AG10803 (cell line): Measurements from ENCODE around the gene OSGEP.
"Not testable (repeated sequence)": the region's sequence is repeated elsewhere in the genome, so short reads cannot be mapped to it uniquely, and the experiment has no call there.

Experiments used
- DNase-seq: peaks from one replicate; pipeline ENCODE4 v3.0.0; 2010; ENCODE audit warnings: low read depth
- H3K4me3 ChIP-seq: 2 replicates; pipeline ENCODE4 v1.5.1; 2011; ENCODE audit warnings: mild to moderate bottlenecking, low read length, control low read depth
- CTCF ChIP-seq: conservative IDR thresholded peaks from 2 replicates; pipeline ENCODE4 v1.5.1; 2011; ENCODE audit warnings: mild to moderate bottlenecking, low read length, control low read depth, inconsistent platforms

The OSGEP gene

GRCh38 chr14:20460458-20461224 lies 6.0 kb upstream of the OSGEP start:
- no peak for DNase-seq
- peak overlapping the region; percentile 94 for H3K4me3 ChIP-seq
- no peak for TF ChIP-seq CTCF

GRCh38 chr14:20458031-20458789 lies 3.6 kb upstream of the OSGEP start:
- DNase-seq: no peak
- TF ChIP-seq CTCF: no peak

GRCh38 chr14:20456971-20457370 lies 2.4 kb upstream of the OSGEP start:
- no peak for DNase-seq
- H3K4me3 ChIP-seq: no peak overlapping the region; the same call in 1 of the 2 replicates
- no peak for TF ChIP-seq CTCF

More at GRCh38 chr14:20458031-20458789, 3.6 kb upstream of the OSGEP start:
- H3K4me3 ChIP-seq: no peak overlapping the region

GRCh38 chr14:20455355-20456300 lies 1.0 kb upstream of the OSGEP start:
- TF ChIP-seq CTCF: no peak
- H3K4me3 ChIP-seq: peak overlapping the region; percentile 77
- peak; percentile 81 for DNase-seq

GRCh38 chr14:20452831-20453230 lies 1.8 kb downstream of the OSGEP start:
- DNase-seq, H3K4me3 ChIP-seq: not testable (repeated sequence)

- no peak overlapping the region for H3K4me3 ChIP-seq
- DNase-seq: no peak
- TF ChIP-seq CTCF: no peak
Measured at GRCh38 chr14:20446889-20447288, 7.7 kb downstream of the OSGEP start.

- DNase-seq, H3K4me3 ChIP-seq: not testable (repeated sequence)
Measured at GRCh38 chr14:20443650-20444049, 11.0 kb downstream of the OSGEP start.
